Thyroid gland (tissue), 4 donors: Measurements from ENCODE around the gene ATMIN. TPM values are rescaled to one million over a fixed set of nuclear protein-coding genes. Genes with fewer than 3 reads are reported as not detected.
A peak's percentile ranks its signal among the peaks of the same experiment; 100 is the strongest.

Experiments
- DNase-seq, 2 donors: peaks; one replicate each; pipeline ENCODE4 v3.0.0-alpha.2; 2019
- H3K27ac ChIP-seq, 3 donors: fragments of 200-600 bp; sonication (generic); 1 replicate in 2 of 3; 2 replicates in 1 of 3; pipeline ENCODE4 v1.5.1; 2016 to 2019; ENCODE audit warnings: mild to moderate bottlenecking in 1 of 3, moderate library complexity in 1 of 3
- H3K27me3 ChIP-seq: fragments of 200-600 bp; sonication (generic); one replicate; pipeline ENCODE4 v1.5.1; 2019
- H3K36me3 ChIP-seq, 2 donors: fragments of 200-600 bp; sonication (generic); one replicate each; pipeline ENCODE4 v1.5.1; 2016 to 2019
- H3K4me1 ChIP-seq, 2 donors: fragments of 200-600 bp; sonication (generic); one replicate each; pipeline ENCODE4 v1.5.1; 2017 to 2019
- H3K4me3 ChIP-seq, 3 donors: fragments of 200-600 bp; sonication (generic); replicated peaks in 1 of 3; 1 replicate in 2 of 3; 2 replicates in 1 of 3; pipeline ENCODE4 v1.5.1; 2016; ENCODE audit warnings: mild to moderate bottlenecking in 1 of 3
- H3K9me3 ChIP-seq: fragments of 200-600 bp; sonication (generic); one replicate; pipeline ENCODE4 v1.5.1; 2017
- POLR2A ChIP-seq, 2 donors: fragments of 450-650 bp; IDR thresholded peaks; one replicate each; pipeline ENCODE4 v1.6.1; 2017; ENCODE audit warnings: antibody characterized with exemption in 2 of 2, mild to moderate bottlenecking in 2 of 2, moderate library complexity in 1 of 2
- WGBS, 2 donors: methylation state at CpG; one replicate each; pipeline ENCODE4 v1.1.5; 2017; 5-methylcytosine and 5-hydroxymethylcytosine counted together
- intact Hi-C: fragments of 100-400 bp; cut with DNase I; formaldehyde crosslinking; loops from one replicate; pipeline ENCODE4 v1.15.1; 2023
- total RNA-seq, 4 donors: library from RNA; depleted of rRNA; stranded (reverse); fragments of >200 nt; gene quantifications; one replicate each; pipeline ENCODE4 v1.2.3, GENCODE V29; 2016
- TF ChIP-seq, protein P1 (sequence below), 6 experiments: fragments of 200-600 bp in 3 of 6; fragments of 450-650 bp in 3 of 6; sonication (generic) in 3 of 6; IDR thresholded peaks; one replicate each; pipeline ENCODE4 v1.5.1; 2016 to 2019; ENCODE audit warnings: antibody characterized with exemption in 6 of 6, mild to moderate bottlenecking in 2 of 6, inconsistent platforms in 1 of 6, moderate library complexity in 1 of 6

Gene ATMIN
- total RNA-seq, 4 donors from 2014 or later: 49.2 to 57.6 (median 53.3) TPM

- Histone ChIP-seq H3K4me1 (peaks cover 10 to 27% of the 10 kb centered on the region in 2 donors), H3K27ac (no peak overlapping the region), H3K27me3 (no peaks in the 10 kb centered on the region), H3K9me3 (no peaks in the 10 kb centered on the region), H3K4me3 (no peak overlapping the region), H3K36me3 (no peaks in the 10 kb centered on the region)
- intact Hi-C loops: loop anchor here (10.0 kb wide), 2 partner anchors 74 to 314 kb away; partner anchors contain the start of genes C16orf46 and GAN
- WGBS, 2 donors: 94 to 98% methylated on average over 3 of the region's 3 CpGs
- TF ChIP-seq POLR2A (IDR thresholded peaks at IDR 0.05): no peak
- TF ChIP-seq, protein P1, sequence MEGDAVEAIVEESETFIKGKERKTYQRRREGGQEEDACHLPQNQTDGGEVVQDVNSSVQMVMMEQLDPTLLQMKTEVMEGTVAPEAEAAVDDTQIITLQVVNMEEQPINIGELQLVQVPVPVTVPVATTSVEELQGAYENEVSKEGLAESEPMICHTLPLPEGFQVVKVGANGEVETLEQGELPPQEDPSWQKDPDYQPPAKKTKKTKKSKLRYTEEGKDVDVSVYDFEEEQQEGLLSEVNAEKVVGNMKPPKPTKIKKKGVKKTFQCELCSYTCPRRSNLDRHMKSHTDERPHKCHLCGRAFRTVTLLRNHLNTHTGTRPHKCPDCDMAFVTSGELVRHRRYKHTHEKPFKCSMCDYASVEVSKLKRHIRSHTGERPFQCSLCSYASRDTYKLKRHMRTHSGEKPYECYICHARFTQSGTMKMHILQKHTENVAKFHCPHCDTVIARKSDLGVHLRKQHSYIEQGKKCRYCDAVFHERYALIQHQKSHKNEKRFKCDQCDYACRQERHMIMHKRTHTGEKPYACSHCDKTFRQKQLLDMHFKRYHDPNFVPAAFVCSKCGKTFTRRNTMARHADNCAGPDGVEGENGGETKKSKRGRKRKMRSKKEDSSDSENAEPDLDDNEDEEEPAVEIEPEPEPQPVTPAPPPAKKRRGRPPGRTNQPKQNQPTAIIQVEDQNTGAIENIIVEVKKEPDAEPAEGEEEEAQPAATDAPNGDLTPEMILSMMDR (IDR thresholded peaks at IDR 0.05): no peak
- no peak for DNase-seq
These were observed 34.8 kb upstream of the ATMIN start for GRCh38 chr16:81000873-81001272.

GRCh38 chr16:81001330-81001729, 34.3 kb upstream of the ATMIN start:
- no peaks in the 10 kb centered on the region for H3K9me3 ChIP-seq
- H3K27ac ChIP-seq: no peak overlapping the region
- no peaks in the 10 kb centered on the region for H3K36me3 ChIP-seq
- 91 to 94% methylated on average over 5 of the region's 5 CpGs for WGBS, 2 donors
- no peak overlapping the region for H3K4me3 ChIP-seq
- peaks cover 10 to 28% of the 10 kb centered on the region in 2 donors for H3K4me1 ChIP-seq
- no peak for DNase-seq
- intact Hi-C loops: loop anchor here (10.0 kb wide), 2 partner anchors 73 to 313 kb away; partner anchors contain the start of genes C16orf46 and GAN
- no peaks in the 10 kb centered on the region for H3K27me3 ChIP-seq
- TF ChIP-seq, protein P1 (IDR thresholded peaks at IDR 0.05): no peak
- TF ChIP-seq POLR2A (IDR thresholded peaks at IDR 0.05): no peak

DNA sequence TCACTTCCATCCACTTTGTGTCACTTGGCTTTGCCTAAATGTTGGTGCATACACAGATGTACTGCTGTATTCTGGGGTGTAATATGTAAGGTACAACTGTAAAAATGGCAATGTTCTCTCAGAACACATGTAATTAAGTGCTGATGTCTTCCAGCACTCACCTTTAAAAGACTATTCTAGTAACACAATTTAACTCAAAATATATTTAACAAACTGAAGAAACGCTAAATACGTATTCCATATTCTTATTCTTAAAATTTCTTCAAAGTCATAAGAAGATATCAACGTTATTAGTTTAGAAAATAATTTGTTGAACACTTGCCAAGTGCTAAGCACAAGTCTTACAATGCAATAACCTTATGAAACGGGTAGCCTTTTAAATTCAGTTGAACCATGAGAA, 32.6 kb upstream of the ATMIN start:
- Histone ChIP-seq H3K4me3 (no peak overlapping the region), H3K27ac (no peak overlapping the region), H3K27me3 (no peaks in the 10 kb centered on the region), H3K4me1 (peaks cover 10 to 22% of the 10 kb centered on the region in 2 donors), H3K9me3 (no peaks in the 10 kb centered on the region), H3K36me3 (no peaks in the 10 kb centered on the region)
- TF ChIP-seq, protein P1 (IDR thresholded peaks at IDR 0.05): no peak
- no peak for TF ChIP-seq POLR2A (IDR thresholded peaks at IDR 0.05)
- DNase-seq: no peak
- 83 to 86% methylated on average over 4 of the region's 4 CpGs for WGBS, 2 donors
- intact Hi-C loops: loop anchor here (10.0 kb wide), 2 partner anchors 72 to 312 kb away; partner anchors contain the start of genes C16orf46 and GAN

DNA sequence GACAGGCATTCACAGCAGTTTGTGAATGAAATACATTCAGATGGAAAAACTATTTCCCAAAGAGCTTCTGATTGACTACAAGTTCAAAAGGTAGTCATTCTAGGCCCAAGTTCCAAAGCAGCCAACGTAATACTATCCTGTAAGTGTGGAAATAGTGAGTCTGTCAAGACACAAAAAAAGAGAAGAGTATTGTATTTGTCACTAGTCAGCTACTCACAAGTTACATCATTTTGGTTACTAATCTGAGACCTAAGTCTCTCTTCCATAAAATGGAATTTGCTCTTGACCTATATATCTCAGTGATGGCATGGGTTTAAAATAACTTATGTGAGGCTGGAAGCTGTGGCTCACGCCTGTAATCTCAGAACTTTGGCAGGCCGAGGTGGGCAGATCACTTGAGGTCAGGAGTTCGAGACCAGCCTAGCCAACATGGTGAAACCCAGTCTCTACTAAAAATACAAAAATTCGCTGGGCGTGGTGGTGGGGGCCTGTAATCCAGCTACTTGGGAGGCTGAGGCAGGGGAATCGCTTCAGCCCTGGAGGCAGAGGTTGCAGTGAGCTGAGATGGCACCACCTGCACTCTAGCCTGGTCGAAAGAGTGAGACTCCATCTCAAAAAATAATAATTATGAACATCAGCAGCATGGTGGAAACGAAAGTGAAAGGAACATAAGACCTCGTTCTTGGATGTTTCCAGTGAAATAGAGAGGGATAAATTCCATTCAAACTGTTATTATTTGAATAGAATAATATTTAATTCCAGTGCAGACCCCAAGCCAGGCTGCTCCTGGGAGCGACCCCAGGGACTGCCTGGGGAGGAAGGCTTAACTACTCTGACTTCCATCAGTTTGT, 31.8 kb upstream of the ATMIN start:
- no peak overlapping the region for H3K4me3 ChIP-seq
- H3K27ac ChIP-seq: peak overlapping the region in 1 of 3 donors; percentile 24
- intact Hi-C loops: loop anchor here (10.0 kb wide), 2 partner anchors 71 to 311 kb away; partner anchors contain the start of genes C16orf46 and GAN
- 76 to 78% methylated on average over 11 of the region's 11 CpGs for WGBS, 2 donors
- no peaks in the 10 kb centered on the region for H3K36me3 ChIP-seq
- no peaks in the 10 kb centered on the region for H3K27me3 ChIP-seq
- no peaks in the 10 kb centered on the region for H3K9me3 ChIP-seq
- DNase-seq: no peak
- no peak for TF ChIP-seq POLR2A (IDR thresholded peaks at IDR 0.05)
- TF ChIP-seq, protein P1 (IDR thresholded peaks at IDR 0.05): no peak
- H3K4me1 ChIP-seq: peaks cover 10 to 22% of the 10 kb centered on the region in 2 donors
